ENCODE results near the gene ADAT2.
"Not testable (repeated sequence)": the region's sequence is repeated elsewhere in the genome, so short reads cannot be mapped to it uniquely, and the experiment has no call there.

Gene ADAT2

DNA sequence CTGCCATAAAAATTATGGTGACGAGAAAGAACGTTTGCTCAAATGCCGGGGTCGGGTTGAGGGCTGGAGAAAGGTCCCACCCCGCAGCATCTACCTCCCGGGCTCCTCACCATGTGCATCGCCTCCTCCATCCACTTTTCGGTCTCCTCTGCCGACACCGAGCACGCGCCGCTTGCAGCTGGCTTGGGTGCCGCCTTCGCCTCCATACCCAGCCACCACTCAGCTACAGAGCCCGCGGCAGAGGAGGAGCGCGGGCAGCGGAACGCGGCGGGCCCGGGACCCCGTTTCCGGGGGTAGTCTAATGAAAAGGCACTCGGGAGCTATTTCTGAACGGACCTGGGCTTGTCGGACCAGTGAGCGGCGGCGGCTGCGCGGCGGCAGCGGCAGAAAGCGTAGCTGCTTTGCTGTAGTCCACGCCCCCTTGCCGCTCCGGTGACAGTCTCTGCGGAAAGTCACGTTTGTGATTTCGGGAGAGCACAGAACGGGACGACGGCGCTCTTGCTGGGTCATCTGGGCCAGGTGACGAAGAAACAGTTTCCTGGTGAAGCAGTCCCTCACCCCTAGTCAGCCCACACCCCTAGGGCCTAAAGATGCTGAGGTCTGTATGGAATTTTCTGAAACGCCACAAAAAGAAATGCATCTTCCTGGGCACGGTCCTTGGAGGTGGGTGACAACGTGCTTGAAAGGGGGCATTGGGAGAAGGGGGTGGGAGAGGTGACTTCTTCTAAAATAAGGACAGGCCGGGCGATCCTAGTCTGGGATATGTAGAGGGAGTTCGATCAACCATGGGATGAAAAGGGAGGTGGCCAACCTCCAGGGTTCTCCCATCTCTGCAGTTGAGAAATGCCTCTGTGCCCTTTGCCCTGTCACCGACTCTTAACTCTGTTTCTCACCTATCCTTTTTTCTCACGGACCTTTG is at the start of gene ADAT2, which contains the start of gene PEX3:
TSS of gene ADAT2 (minus strand) at position 243 of the 919 bp plus-strand sequence. CDS start at position 206, 37 bp downstream.
TSS of gene PEX3 (plus strand) at position 353 of the 919 bp plus-strand sequence. CDS start at position 591, 238 bp downstream.
- FAIRE-seq = peak; percentile 89

DNA sequence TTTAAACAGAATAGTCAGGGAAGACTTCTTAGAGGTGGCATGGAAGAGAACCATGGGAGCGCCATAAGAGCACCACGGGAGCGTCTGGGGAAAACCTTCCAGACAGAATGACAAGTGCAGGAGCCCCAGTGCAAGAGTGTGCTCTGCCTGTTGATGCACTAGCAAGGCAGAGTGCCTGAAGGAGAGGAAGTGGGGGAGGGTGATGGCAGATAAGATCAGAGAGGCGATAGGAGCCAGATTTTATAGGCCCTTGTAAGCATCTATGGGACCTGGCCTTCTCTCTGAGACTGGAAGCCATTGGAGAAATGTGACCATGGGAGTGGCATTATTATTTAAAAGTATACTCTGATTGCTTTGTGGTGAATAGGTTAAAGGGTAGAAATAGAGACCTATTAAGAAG is 47.9 kb upstream of the ADAT2 start:
- FAIRE-seq = no peak

DNA sequence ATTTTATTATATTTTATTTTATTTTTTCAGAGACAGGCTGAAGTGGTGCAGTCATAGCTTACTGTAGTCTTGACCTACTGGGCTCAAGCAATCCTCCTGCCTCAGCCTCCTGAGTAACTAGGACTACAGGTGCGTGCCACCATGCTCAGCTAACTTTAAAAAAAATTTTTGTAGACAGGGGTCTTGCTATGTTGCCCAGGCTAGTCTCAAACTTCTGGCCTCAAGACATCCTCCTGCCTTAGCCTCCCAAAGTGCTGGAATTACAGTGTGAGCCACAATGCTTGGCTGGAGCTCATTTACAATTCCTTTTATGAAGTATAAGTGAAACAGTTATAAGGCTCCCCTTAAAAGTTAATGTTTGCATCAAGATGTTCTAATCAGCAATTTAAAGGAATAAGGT is 46.5 kb upstream of the ADAT2 start:
- no peak for FAIRE-seq

- FAIRE-seq = no peak
These were observed 40.3 kb upstream of the ADAT2 start for GRCh38 chr6:143490775-143491174.

GRCh38 chr6:143490244-143490643 is 39.7 kb upstream of the ADAT2 start:
- no peak for FAIRE-seq

DNA sequence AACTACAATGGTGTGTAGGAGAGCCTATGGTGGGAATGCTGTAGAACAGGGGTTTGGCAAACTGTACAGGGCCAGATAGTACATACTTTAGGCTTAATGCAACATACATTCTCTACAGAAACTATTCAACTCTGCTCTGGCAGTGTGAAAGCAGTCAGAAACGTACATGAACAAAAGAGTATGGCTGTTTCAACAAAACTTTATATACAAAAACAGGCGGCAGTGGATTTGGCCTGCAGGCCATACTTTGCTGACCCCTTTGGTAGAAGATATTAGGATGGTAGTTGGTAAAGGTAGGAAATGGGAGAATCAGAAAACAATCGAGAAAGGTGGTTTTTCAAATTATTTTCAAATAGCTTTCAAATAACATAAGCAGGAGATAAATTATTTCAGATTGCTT is 36.3 kb upstream of the ADAT2 start:
- FAIRE-seq = no peak

DNA sequence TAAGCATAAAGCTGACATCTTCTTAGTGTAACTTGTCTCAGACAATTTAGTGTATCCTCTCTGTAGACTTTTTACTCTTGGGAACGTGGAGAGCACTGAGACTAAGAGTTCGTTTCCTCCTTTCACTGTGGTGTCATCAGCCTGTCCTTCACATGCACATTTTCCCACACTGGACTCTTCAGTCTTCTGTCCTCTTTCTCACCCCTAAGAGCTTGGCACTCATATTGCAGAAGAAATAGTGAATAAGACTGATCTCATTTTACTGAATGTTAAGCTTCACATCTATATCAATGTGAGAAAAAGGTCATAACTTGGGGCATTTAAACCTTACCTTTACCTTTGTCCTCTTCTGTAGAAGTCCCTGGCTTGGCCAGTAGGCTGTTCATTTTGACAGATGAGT is 35.5 kb upstream of the ADAT2 start:
- no peak for FAIRE-seq

DNA sequence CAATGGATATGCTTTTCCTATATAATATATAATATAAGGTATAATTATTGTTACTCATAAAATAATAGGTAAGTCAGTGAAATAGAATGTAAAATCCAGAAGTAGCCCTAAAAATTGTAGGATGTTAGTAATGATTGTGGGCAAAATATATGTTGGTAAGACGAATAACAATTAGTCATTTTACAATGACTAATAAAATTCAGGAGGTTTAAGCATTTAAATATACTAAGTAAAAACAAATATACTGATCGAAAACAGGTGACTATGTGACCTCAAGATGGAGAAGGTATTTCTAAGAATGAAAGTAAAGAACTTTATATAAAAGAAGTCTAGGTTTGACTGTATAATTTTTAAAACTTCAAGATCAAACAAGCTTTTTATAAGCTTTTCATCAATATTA is 32.1 kb upstream of the ADAT2 start:
- no peak for FAIRE-seq

- FAIRE-seq = no peak
These were observed 28.1 kb upstream of the ADAT2 start for GRCh38 chr6:143478479-143479062.

DNA sequence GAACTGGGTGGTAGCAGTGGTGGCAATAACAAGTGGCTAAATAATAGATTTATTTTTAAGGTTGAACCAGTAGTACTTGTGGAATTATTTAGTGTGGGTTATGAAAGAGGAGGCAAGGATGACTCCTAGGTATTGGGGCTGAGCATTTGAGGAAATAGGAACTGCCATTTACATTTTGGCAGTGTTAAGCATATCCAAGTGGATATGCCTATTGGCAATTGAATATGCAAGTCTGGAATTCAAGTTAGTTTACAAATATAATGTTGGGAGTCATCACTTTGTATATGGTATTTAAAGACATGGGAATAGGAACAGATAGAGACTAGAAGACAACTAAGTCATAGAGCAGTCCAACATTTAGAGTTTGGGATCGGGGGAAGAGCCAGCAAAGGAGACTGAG is 26.1 kb upstream of the ADAT2 start:
- no peak for FAIRE-seq

- no peak for FAIRE-seq
These were observed 21.3 kb upstream of the ADAT2 start for GRCh38 chr6:143471822-143472221.

GRCh38 chr6:143468823-143469222 is 18.3 kb upstream of the ADAT2 start:
- not testable (repeated sequence) for FAIRE-seq

- FAIRE-seq = no peak
These were observed 17.5 kb upstream of the ADAT2 start for GRCh38 chr6:143468026-143468425.

DNA sequence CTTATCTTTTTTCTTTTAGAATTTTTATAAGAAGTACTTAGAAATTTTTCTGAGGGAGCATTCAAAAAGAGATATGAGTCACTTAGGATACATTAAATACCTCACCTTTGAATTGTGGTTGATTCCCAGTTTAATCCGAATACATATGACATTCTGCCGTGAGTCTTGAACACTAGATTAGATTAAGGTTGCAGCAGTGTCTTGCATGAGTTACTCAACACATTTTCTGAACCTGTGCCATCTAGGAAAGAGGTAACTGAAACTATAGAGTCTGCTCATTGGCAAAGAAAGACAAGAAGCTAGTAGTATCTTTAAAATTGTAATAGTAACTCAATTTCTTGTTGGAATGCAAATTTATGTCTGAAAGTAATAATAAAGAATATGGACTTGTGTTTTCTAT is 15.1 kb upstream of the ADAT2 start:
- no peak for FAIRE-seq

GRCh38 chr6:143457563-143458359 is 7.3 kb upstream of the ADAT2 start:
- no peak for FAIRE-seq

DNA sequence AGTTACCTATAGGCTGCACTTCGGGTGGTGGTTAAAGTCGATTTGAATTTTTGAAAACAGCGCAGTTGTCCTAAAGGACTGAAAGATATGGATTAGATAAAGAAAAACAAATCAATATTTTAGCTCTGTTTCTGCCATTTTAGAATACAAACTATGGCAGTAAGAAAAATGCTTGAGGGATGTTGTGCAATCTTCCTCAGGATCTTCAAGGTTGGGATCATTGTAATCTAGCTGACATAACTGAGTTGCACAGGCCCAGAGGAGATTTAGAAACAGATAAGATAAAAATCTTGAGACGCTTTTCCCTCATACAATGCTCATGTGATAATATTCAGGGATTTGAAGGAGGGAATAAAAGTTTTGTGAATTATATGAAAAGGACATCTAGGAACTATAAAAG is 1.0 kb upstream of the ADAT2 start:
- FAIRE-seq = no peak

DNA sequence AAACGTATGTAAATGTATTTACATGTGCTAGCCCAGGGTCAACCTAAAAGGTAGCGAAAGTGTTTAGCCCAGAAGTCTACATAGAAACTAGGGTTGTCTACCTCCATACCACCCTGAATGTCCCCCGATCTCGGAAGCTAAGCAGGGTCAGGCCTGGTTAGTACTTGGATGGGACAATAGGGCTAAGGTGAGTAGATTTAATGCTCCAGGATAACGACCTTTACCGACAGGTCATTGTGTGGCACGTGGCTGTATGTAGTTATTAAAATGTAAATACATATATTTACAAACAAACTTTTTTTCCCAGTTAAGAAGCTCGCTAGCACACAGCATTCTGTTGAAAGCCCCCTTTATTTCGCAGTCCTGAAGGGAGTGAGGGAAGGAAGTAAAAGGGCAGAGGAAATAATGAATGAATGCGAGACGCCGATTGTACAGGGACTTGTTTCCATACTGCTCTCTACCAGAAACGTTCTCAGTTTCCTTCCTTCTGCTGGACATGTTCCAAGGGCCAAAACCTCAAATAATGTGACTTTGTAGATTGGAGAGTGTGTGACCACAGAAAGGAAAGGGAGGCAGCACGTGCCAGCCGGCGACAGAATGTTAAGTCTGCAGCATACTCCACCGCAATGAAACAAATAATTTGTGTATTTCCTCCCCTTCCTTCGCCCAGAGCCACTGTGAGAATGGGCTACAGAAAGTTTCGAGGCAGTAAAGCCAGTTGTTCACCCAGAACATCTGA is 612 bp downstream of the ADAT2 start:
- no peak for FAIRE-seq

DNA sequence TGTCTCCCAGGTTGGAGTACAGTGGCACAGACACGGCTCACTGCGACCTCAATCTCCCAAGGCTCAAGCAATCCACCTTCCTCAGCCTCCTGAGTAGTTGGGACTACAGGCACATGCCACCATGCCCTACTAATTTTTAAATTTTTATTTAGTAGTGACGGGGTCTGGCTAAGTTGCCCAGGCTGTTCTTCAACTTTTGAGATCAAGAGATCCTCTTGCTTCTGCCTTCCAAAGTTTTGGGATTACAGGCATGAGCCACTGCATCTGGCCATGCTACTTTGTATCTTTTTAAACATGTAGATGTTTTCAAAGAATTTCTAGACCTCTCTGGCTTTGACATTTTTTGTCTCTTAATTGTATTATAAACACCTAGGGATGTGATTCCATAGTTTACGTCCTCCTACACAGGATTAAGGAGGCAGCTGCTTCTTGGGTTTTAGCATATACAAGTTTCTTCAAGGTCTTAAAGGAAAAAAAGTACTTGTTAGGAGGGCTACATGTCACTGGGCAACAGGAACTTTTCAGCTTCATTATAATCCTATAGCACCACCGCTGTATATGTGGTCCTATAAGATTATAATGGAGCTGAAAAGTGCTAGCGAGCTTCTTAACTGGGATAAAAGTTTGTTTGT is 1.3 kb downstream of the ADAT2 start:
- no peak for FAIRE-seq

- not testable (repeated sequence) for FAIRE-seq
These were observed 2.6 kb downstream of the ADAT2 start for GRCh38 chr6:143447865-143448264.

DNA sequence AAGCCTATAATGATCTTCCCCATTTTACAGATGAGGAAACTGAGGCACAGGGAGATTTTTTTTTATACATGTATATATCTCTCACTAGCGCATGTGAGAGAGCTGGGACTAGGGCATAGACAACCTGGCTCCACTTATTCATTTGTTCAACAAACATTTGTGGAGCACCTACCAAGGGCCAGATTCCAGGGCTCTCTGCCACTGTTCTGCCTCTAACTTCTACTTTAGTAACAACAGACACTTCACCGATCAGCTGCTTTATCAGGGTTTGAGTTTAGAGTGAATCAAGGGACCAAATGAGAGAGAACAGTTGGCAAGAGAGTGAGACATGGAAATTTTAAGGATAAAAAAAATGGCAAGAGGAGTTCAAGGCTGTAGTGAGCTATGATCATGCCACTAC is 7.4 kb downstream of the ADAT2 start:
- FAIRE-seq = no peak

GRCh38 chr6:143441680-143442545 is 8.6 kb downstream of the ADAT2 start:
- no peak for FAIRE-seq
